DMS79 (cell line): ENCODE data around the gene GIMAP6.
"Not testable (repeated sequence)": the region's sequence is repeated elsewhere in the genome, so short reads cannot be mapped to it uniquely, and the experiment has no call there.

Experiments
- DNase-seq: peaks from one replicate; lab custom pipeline; 2025; lab: John Stamatoyannopoulos, UW

GIMAP6 gene

GRCh38 chr7:150585199-150585598 lies 47.0 kb downstream of the GIMAP6 start:
- no peak for DNase-seq

GRCh38 chr7:150580638-150581394 lies 51.4 kb downstream of the GIMAP6 start:
- no peak for DNase-seq

DNA sequence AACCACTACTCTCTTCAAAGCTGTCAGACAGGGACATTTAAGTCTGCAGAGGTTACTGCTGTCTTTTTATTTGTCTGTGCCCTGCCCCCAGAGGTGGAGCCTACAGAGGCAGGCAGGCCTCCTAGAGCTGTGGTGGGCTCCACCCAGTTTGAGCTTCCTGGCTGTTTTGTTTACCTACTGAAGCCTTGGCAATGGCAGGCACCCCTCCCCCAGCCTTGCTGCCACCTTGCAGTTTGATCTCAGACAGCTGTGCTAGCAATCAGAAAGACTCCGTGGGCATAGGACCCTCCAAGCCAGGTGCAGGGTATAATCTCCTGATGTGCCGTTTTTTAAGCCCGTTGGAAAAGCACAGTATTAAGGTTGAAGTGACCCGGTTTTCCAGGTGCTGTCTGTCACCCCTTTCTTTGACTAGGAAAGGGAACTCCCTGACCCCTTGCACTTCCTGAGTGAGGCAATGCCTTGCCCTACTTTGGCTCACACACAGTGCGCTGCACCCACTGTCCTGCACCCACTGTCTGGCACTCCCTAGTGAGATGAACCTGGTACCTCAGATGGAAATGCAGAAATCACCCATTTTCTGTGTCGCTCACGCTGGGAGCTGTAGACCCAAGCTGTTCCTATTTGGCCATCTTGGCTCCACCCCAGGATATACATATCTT lies 52.1 kb downstream of the GIMAP6 start:
- DNase-seq: not testable (repeated sequence)
